Lower lobe of right lung (tissue), 2 donors: ENCODE measurements around the gene HOXB9. TPM values are rescaled to one million over a fixed set of nuclear protein-coding genes. Genes with fewer than 3 reads are reported as not detected.

Experiments used
- ATAC-seq, 2 donors: fragments of 200-7000 bp; cut with Tn5 transposase; one replicate each; pipeline ENCODE4 v1.9.1; 2020 to 2022; ENCODE audit warnings: mild to moderate bottlenecking in 2 of 2, moderate library complexity in 2 of 2
- DNase-seq: peaks from one replicate; pipeline ENCODE4 v3.0.0-alpha.2; 2020
- H3K27ac ChIP-seq: fragments of 200-600 bp; one replicate; pipeline ENCODE4 v1.8.0; 2022
- H3K27me3 ChIP-seq: fragments of 200-600 bp; one replicate; pipeline ENCODE4 v1.8.0; 2022; ENCODE audit warnings: low read depth
- H3K36me3 ChIP-seq: fragments of 200-600 bp; one replicate; pipeline ENCODE4 v1.8.0; 2022; ENCODE audit warnings: mild to moderate bottlenecking
- H3K4me1 ChIP-seq: fragments of 200-600 bp; one replicate; pipeline ENCODE4 v1.8.0; 2022
- H3K4me3 ChIP-seq: fragments of 200-600 bp; one replicate; pipeline ENCODE4 v1.8.0; 2022; ENCODE audit warnings: mild to moderate bottlenecking
- H3K9me3 ChIP-seq: fragments of 200-600 bp; one replicate; pipeline ENCODE4 v1.8.0; 2022
- CTCF ChIP-seq: fragments of 200-600 bp; IDR thresholded peaks from one replicate; pipeline ENCODE4 v1.8.0; 2022; ENCODE audit warnings: antibody characterized with exemption, mild to moderate bottlenecking
- intact Hi-C: fragments of 100-400 bp; cut with DNase I; formaldehyde crosslinking; loops from one replicate; pipeline ENCODE4 v1.11.0; 2022
- total RNA-seq: library from RNA; stranded (reverse); fragmentation: NEBNext Ultra II Directional; extraction: Animal tissue kit (Norgen Biotek cat#: 25700); gene quantifications from one replicate; pipeline ENCODE4 v1.2.1, GENCODE V29; 2021
- donor health status: DM: no; HTN: yes; CAD: no; lungs with severe emphysema.

Gene HOXB9
- total RNA-seq, 1 donor from 2014 or later = not detected

DNA sequence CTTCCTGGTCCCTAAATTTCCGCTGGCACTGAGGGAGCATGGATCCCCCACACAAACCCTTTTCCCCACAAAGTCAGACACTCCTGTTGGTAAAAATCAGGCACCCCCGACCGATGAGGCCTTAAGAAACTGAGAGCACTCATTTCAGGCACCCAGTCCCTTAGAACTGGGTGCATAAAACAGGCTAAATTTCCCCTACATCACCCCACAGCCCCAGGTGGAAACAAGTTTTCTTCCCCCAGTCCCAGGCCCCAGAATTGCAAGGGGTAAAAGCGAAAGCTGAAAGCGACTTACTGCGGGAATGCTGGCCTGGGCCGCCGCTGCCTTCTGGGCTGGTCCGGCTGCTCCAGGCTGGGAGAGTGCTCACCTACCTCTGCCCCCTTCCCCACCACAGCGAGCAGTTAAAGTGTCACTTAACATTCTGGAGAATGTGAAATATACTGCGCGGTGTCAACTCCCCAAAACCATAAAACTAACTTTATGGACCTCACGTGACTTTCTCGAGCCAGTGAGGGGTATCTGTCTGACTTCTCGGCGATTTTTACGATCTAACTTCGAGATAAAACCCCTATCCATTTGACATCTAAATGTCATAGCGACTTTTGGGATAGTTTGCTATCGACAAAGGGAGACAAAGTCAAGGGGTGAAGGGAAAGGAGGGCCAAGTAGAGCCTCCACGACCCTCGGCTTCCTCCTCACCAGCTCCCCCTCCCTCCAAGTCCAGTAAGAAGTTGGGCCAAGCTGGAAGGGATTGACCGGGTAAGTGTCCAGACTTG, 36.1 kb downstream of the HOXB9 start, which contains the start of gene HOXB3:
TSS of gene HOXB3 (minus strand) at position 411 of the 776 bp plus-strand sequence. CDS start 37,767 bp downstream, outside the sequence.
- Histone ChIP-seq H3K4me1 (peaks cover 41% of the 10 kb centered on the region), H3K9me3 (no peaks in the 10 kb centered on the region), H3K27me3 (peaks cover 80% of the 10 kb centered on the region), H3K4me3 (peak within 1 kb of the TSS; percentile 63), H3K27ac (peak within 1 kb of the TSS; percentile 81), H3K36me3 (peaks cover under 1% of the 10 kb centered on the region)
- intact Hi-C loops = no loop called here
- ATAC-seq = no peak
- DNase-seq = no peak
- TF ChIP-seq CTCF = no peak

GRCh38 chr17:48589060-48589830, 36.9 kb downstream of the HOXB9 start:
- Histone ChIP-seq H3K9me3 (no peaks in the 10 kb centered on the region), H3K36me3 (no peaks in the 10 kb centered on the region), H3K4me1 (peaks cover 43% of the 10 kb centered on the region), H3K27me3 (peaks cover 77% of the 10 kb centered on the region), H3K4me3 (peak overlapping the region; percentile 63), H3K27ac (peak overlapping the region; percentile 81)
- DNase-seq (no peak), ATAC-seq (no peak)
- intact Hi-C loops = no loop called here
- no peak for TF ChIP-seq CTCF

GRCh38 chr17:48588528-48588927, 37.6 kb downstream of the HOXB9 start:
- Histone ChIP-seq H3K27ac (peak overlapping the region; percentile 81), H3K27me3 (peaks cover 79% of the 10 kb centered on the region), H3K36me3 (no peaks in the 10 kb centered on the region), H3K4me1 (peaks cover 44% of the 10 kb centered on the region), H3K9me3 (no peaks in the 10 kb centered on the region), H3K4me3 (peak overlapping the region; percentile 63)
- TF ChIP-seq CTCF = no peak
- ATAC-seq (no peak), DNase-seq (no peak)
- intact Hi-C loops = no loop called here

- intact Hi-C loops = no loop called here
- H3K4me1 ChIP-seq = peaks cover 41% of the 10 kb centered on the region
- H3K9me3 ChIP-seq = no peaks in the 10 kb centered on the region
- peaks cover 79% of the 10 kb centered on the region for H3K27me3 ChIP-seq
- ATAC-seq (no peak), DNase-seq (no peak)
- H3K27ac ChIP-seq = peak overlapping the region; percentile 81
- peak overlapping the region; percentile 63 for H3K4me3 ChIP-seq
- no peaks in the 10 kb centered on the region for H3K36me3 ChIP-seq
- TF ChIP-seq CTCF = no peak
Measured at GRCh38 chr17:48588074-48588415, 38.1 kb downstream of the HOXB9 start.

- Histone ChIP-seq H3K27me3 (peaks cover 79% of the 10 kb centered on the region), H3K4me1 (peaks cover 38% of the 10 kb centered on the region), H3K27ac (peak overlapping the region; percentile 81), H3K4me3 (peak overlapping the region; percentile 63), H3K36me3 (no peaks in the 10 kb centered on the region), H3K9me3 (no peaks in the 10 kb centered on the region)
- TF ChIP-seq CTCF = no peak
- intact Hi-C loops = no loop called here
- DNase-seq = no peak
- ATAC-seq = no peak
Measured at GRCh38 chr17:48587276-48588073, 38.7 kb downstream of the HOXB9 start.
